Measurements from ENCODE around the gene FUT8.
"Not testable (repeated sequence)": the region's sequence is repeated elsewhere in the genome, so short reads cannot be mapped to it uniquely, and the experiment has no call there.

FUT8 gene

DNA sequence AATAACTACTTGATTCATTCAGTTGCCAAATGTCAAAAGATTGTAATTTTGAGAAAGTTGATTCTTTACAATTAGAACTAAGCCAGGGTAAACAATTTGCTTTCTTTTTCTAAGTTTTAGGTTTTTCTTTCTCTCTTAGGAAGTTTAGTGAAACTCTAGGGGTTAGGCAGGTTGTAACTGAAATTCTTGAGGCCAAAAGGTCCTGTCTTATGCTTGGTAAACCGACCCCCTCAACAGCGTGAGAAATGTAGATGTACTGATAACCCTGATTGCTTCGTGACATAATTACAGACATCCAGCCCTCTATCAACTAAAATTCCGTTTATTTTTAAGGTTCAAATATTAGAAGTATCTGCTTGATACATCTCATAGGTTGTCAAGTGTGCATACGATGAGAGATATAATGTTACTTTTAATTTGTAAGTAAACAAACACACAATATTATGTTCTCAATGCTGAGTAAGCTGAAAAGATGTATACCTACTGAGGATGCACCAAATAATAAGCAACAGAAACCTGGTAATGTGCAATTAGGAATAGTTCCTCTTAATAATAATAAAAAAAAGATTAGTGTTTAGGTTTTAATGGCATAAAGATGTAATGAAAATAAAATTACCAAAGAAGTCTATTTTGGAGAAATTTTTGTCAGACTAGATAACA lies 7.2 kb downstream of the FUT8 start:
- no peak for DNase-seq

DNA sequence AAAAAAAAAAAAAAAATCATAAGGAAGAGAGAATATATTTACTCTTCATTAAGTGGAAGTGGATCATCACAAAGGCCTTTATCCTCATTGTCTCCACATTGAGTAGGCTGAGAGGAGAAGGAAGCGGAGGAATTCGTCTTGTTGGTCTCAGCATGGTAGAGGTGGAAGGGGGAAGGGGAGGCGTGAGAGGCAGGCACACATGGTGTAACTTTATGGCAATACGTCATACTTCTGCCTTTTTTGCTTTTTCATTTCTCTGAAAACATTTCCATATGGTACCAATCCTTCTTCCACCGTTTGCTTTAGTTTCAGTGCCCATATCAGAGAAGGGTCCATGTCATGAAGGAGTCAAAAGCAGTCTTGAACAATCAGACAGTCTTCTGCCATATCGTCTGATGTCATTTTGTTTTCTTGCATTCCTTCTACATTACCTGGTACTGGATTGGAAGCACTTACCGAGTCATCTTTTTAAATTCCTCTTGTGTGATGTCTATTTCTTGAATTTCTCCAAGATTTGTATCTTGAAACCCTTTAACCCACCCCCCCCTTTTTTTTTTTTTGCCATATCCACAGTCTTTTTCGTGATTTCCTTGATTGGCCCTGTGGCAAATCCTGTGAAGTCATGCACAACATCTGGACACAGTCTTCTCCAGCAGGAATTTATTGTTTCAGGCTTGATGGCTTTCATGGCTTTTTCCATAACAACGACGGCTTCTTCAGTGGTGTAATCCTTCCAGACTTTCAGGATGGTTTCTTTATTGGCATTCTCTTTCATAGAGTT lies 8.9 kb downstream of the FUT8 start:
- DNase-seq, result no peak

DNA sequence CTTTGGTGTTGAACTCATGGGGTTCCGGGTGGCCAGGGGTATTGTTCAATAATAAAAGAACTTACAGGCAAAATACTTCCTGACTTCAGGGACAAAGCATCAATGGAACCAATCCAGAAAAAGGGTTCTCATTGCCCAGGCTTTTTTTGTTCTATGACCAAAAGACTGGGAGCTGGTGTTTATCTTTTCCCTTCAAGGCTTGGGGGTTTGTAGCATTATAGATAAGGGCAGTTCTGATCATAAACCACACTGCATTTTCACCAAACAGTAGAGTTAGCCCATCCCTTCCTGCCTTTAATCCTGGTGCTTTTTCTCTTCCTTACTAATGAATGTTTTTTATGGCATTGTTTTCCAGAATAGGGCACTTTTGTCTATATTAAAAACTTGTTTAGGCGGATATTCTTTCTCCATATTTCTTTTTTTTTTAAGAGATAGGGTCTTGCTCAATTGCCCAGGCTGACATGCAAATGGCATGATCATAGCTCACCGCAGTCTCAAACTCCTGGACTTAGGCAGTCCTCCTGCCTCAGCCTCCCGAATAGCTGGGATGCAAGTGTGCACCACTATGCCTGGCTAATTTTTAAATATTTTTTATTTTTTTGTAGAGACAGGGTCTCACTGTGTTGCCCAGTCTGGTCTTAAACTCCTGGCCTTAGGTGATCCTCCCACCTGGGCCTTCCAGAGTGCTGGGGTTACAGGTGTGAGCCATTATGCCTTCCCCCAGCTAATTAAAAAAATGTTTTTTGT lies 9.7 kb downstream of the FUT8 start:
- DNase-seq, result no peak

DNA sequence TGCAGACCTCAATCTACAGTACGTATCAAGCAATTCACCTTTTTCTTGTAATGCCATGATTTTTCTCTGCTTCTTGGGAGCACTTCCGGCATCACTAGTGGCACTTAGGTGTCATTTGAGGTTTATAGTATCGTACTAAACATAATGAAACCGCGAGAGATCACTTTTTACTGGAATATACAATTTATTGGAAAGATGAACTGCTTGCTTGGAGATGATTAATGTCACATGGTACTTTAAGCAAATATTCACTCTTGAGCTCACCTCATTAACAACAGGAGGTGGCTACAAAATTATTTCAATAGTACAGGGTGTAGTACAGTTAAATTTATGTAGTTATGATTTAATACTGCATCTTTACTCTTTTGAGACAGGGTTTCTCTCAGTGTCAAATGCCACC lies 11.5 kb downstream of the FUT8 start:
- DNase-seq, result no peak

DNA sequence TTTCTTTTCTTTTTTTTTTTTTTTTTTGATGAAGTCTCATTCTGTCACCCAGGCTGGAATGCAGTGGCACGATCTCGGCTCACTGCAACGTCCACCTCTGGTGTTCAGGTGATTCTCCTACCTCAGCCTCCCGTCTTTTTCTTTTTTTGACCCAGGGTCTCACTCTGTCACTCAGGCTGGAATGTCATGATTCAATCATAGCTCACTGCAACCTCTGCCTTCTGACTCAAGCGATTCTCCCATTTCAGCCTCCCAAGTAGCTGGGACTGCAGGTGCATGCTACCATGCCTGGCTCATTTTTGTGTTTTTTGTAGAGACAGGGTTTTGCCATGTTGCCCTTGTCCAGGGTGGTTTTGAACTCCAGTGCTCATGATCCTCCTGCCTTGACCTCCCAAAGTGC lies 12.0 kb downstream of the FUT8 start:
- no peak for DNase-seq

DNA sequence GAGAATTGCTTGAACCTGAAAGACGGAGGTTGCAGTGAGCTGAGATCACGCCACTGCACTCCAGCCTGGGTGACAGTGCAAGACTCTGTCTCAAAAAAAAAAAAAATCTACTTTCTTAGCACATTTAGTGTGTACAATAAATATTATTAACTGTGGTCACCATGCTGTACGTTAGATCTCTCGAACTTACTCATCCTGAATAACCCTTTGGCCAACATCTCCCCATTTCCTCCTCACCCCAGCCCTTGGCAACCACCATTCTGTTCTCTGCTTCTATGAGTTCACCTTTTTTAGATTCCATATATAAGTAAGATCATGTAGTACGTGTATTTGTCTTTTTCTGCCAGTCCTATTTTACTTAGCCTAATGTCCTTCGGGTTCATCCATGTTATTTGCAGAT lies 13.4 kb downstream of the FUT8 start:
- no peak for DNase-seq

DNA sequence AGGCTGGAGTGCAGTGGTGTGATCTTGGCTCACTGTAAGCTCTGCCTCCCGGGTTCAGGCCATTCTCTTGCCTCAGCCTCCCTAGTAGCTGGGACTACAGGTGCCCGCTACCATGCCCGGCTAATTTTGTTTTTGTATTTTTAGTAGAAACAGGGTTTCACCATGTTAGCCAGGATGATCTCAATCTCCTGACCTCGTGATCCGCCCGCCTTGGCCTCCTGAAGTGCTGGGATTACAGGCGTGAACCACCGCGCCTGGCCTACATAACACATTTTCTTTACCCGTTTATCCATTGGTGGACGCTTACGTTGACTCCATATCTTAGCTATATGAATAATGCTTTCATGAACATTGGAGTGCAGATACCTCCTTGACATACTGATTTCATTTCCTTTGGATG lies 14.4 kb downstream of the FUT8 start:
- not testable (repeated sequence) for DNase-seq

GRCh38 chr14:65428691-65429090 lies 16.2 kb downstream of the FUT8 start:
- no peak for DNase-seq

GRCh38 chr14:65429757-65430156 lies 17.2 kb downstream of the FUT8 start:
- no peak for DNase-seq

- no peak for DNase-seq
Observed at GRCh38 chr14:65431245-65431644, 18.7 kb downstream of the FUT8 start.

DNA sequence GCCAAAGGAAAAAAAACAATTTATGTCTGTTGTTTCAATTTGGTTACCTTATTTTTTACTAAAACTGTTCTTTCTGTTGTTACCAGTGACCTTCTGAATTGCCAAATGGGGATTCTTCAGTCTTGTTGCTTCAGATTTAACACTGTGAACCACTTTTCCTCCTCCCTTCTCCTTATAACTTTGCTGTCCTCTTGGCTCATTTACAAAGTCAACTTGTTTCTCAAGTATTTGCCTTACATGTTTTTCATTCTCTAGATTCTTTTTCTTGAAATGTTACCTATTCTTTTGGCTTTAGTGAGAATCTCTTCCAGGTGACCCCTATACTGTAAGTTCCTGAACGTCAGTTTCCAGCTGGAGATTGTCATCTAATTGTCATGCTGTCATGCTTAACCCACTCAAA lies 19.4 kb downstream of the FUT8 start:
- no peak for DNase-seq

DNA sequence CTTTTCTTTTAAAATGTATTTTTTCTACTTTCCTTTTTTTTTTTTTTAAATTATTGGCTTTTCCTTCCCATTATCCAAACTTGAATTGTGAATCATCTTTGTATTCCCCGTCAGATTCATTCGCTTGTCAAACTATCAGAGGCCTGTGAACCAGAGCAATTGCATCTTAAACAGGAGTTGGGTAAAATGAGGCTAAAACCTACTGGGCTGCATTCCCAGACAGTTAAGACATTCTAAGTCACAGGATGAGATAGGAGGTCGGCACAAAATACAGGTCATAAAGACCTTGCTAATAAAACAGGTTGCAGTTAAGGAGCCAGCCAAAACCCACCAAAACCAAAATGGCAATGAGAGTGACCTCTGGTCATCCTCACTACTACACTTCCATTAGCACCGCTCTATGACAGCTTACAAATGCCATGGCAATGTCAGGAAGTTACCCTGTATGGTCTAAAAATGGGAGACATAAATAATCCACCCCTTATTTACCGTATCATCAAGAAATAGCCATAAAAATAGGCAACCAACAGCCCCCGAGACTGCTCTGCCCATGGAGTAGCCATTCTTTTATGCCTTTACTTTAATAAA lies 19.9 kb downstream of the FUT8 start:
- DNase-seq, result no peak

DNA sequence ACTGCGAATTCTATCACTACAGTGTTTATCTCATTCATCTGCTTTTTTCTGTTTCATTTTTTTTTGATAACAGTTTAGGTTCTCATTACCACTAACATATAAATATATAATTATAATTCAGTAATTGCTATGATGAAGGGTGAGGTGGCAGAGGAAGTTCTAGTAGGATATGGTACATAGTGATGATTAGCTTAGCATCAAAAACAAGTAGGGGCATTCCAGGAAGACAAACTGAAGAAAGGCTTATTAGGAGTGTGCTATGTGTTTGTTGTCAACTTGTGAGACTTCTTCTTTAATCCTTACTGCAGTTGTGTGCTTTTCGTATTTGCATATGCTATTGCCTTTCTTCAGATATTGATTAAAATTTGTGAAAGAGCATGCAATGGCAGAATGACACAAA lies 20.6 kb downstream of the FUT8 start:
- DNase-seq, result no peak

DNA sequence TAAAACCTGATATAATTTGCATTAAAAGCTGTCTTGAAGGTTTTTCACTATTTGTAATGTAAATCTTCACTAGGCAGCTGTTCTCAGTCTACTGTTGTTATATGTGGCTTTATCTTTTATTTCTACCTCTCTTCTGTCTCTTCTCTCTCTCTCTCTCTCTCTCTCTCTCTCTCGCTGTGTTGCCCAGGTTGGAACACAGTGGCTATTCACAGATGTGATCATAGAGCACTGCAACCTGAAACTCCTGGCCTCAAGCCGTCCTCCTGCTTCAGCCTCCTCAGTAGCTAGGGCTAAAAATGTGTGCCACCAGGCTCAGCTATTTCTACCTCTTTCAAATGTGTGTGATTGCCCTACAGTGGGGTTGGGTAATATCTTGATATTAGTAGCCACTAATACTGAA lies 21.1 kb downstream of the FUT8 start:
- no peak for DNase-seq

DNA sequence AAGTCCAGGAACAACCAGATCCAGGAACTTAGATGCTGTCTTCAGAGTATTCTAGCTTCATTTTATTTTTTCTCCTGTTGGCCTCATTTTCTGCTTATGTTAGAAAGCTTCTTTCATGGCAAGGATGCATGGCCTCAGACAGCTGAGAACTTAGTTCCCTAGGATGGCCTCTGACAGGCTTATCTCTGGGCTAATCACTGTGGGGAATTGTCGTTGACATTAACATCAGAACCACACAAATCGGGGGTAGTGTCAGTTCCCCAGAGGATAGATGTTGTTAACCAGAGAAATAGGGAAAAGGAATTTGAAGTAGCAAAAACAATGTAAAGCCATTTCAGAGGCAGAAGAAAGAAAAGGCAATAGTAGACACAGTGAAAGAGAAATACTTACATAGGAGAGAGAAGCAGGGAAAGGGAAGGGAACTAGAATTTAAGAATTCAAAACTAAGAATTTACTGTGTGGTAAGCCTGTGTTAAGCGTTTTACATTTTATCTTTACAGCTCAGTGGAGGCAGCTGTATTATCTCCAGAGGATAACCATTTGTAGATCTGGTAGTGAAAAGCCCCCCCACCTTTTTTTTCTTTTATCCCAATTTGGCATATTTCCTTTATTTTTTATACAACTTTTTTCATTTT lies 21.8 kb downstream of the FUT8 start:
- no peak for DNase-seq

DNA sequence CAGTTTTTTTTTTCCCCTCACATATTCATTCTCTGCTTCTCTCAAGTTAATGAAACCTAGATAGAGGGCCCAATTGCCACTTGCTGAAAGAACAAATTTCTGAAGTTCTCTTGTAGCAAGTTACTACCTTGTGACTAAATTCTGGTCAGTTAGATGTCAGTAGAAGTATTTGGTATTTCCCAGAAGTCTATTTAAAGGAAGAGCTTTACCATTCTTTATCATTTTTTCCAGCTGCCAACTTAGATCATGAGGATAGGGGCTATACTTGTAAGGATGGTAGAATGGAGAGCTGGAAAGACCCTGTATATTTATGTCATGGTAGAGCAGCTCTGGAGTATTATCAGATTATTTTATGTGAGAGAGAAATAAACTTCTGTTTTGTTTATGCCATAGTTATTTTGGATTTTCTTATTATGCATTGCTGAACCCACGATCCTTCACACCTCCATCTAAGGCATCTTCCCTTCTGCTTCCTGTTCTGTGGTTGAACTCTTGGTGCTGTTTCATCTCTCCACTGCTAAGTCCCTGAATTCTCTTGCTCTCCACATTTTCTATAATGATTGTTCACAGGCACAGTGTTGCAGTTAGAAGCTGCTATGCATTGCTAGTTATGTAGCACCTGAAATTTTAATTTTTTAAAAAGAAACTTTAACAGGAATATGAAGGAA lies 25.9 kb downstream of the FUT8 start:
- no peak for DNase-seq

DNA sequence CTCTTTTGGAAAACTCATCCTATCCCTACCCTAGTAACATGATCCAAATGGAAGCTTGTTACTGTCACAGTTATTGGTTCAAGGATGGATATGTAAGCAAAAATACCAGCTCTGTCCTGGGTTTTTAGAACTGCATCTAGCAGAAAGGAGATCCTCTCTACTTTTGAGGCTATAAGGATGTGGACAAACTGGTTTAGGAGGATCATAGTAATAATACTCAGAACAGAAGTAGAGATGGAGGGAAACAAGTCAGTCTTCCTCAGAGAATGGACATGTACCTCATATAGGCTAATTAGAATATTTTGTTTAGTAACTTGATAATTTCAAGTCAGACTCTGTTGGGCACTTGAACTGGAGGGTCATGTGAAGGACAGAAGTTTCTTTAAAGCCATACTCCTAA lies 26.6 kb downstream of the FUT8 start:
- no peak for DNase-seq

GRCh38 chr14:65440230-65440629 lies 27.7 kb downstream of the FUT8 start:
- no peak for DNase-seq

GRCh38 chr14:65444230-65444629 lies 31.7 kb downstream of the FUT8 start:
- no peak for DNase-seq

DNA sequence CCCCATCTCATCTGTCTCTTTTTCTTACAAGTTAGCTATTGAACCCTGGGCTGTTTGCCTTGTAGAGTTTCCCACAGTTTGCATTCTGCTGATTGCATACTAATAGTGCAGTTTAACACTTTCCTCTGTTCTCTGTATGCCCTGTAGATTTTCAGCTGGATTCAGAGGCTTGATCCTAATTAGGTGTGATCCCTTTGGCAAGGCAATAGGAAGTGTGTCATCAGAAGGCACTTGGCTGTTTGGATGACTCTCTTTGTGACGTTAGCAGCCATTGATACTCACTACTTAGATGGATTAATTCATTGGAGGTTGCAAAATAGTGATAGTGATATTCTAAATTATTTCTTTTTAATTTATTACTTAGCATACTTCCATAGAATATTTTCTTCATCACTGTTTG lies 33.6 kb downstream of the FUT8 start:
- no peak for DNase-seq

- no peak for DNase-seq
Observed at GRCh38 chr14:65449647-65450046, 37.1 kb downstream of the FUT8 start.

GRCh38 chr14:65453807-65454480 lies 41.4 kb downstream of the FUT8 start:
- DNase-seq, result no peak

Measured in CD4-positive, alpha-beta T cell treated with Interferon gamma for 1 hour (primary cell).